K562 (cell line): ENCODE results near the gene RBMS1. TPM values are rescaled to one million over a fixed set of nuclear protein-coding genes. Genes with fewer than 3 reads are reported as not detected.

ENCODE experiments used
- ATAC-seq: fragments of 200-7000 bp; cut with Tn5 transposase; 3 replicates; pipeline ENCODE4 v1.9.1; 2020; ENCODE audit warnings: moderate library complexity
- BruUV-seq: library from RNA; stranded (reverse); fragments of 400-500 nt; replicated peaks from 2 replicates; lab custom pipeline; 2021; lab: Mats Ljungman, UMichigan
- CTCF ChIA-PET: fragments of 300-600 bp; formaldehyde crosslinking; extraction: SDS; loops from one replicate; lab custom pipeline; 2021; ENCODE audit warnings: low intra/inter-chr PET ratio; lab: Yijun Ruan, JAX
- POLR2A ChIA-PET: fragments of 300-600, 350-650 bp; sonication (Branson Sonifier 250); formaldehyde crosslinking; extraction: SDS; loops from one replicate; lab custom pipeline; 2021; ENCODE audit warnings: antibody characterized with exemption, inconsistent platforms; lab: Yijun Ruan, JAX
- DNase-seq, 4 experiments: peaks; one replicate each; pipeline versions ENCODE4 v3.0.0 to v3.0.0-alpha.2; 2011 to 2018; ENCODE audit warnings: low spot score in 3 of 4, mixed read lengths in 3 of 4; ENCODE audit errors: extremely low read depth in 1 of 4
- FAIRE-seq: peaks from 2 replicates; lab custom pipeline; 2011; peaks lifted over from hg19 to GRCh38; lab: Jason Lieb, UNC
- H2AFZ ChIP-seq: 2 replicates; pipeline ENCODE4 v1.6.0; 2011; ENCODE audit warnings: low read depth, low read length, control low read depth, inconsistent platforms
- H3K27ac ChIP-seq: fragments of 200-600 bp; 3 replicates; pipeline ENCODE4 v1.8.0; 2011; ENCODE audit warnings: low read depth, mild to moderate bottlenecking, control low read depth, inconsistent platforms, low read length, moderate library complexity, mixed read lengths; ENCODE audit errors: extremely low read depth
- H3K27me3 ChIP-seq, 2 experiments: fragments of 300-600 bp in 1 of 2; 2 replicates in 1 of 2; 3 replicates in 1 of 2; pipeline versions ENCODE4 v1.6.0 to v1.8.0; 2011; ENCODE audit warnings: inconsistent platforms in 2 of 2, low read length in 2 of 2, mild to moderate bottlenecking in 1 of 2, mixed read lengths in 1 of 2, moderate library complexity in 1 of 2; ENCODE audit not compliant: control insufficient read depth in 2 of 2, insufficient read depth in 2 of 2
- H3K36me3 ChIP-seq: fragments of 300-600 bp; 3 replicates; pipeline ENCODE4 v1.8.0; 2011; ENCODE audit warnings: mild to moderate bottlenecking, low read length, inconsistent platforms; ENCODE audit not compliant: control insufficient read depth, insufficient read depth
- H3K4me1 ChIP-seq, 2 experiments: fragments of 200-600 bp in 1 of 2; replicated peaks in 1 of 2; 2 replicates in 1 of 2; 3 replicates in 1 of 2; pipeline versions ENCODE4 v1.5.1 to v1.8.0; 2011; ENCODE audit warnings: inconsistent platforms in 2 of 2, low read length in 2 of 2, mild to moderate bottlenecking in 1 of 2, mixed read lengths in 1 of 2, moderate library complexity in 1 of 2; ENCODE audit not compliant: control insufficient read depth in 2 of 2, insufficient read depth in 2 of 2
- H3K4me2 ChIP-seq: 2 replicates; pipeline ENCODE4 v1.6.1; 2011; ENCODE audit warnings: low read length, control low read depth, inconsistent platforms, mixed read lengths; ENCODE audit not compliant: insufficient read depth
- H3K4me3 ChIP-seq: fragments of 200-600 bp; sonication (generic), shearing (Covaris generic); 2 replicates; pipeline ENCODE4 v1.5.1; 2016; ENCODE audit warnings: control low read depth, inconsistent platforms
- H3K79me2 ChIP-seq: fragments of 200-600 bp; 3 replicates; pipeline ENCODE4 v1.8.0; 2011; ENCODE audit warnings: low read length, inconsistent platforms; ENCODE audit not compliant: control insufficient read depth, insufficient read depth
- H3K9ac ChIP-seq, 2 experiments: 2 replicates each; pipeline versions ENCODE4 v1.6.0 to v1.6.1; 2011; ENCODE audit warnings: low read depth in 2 of 2, low read length in 2 of 2, control low read depth in 1 of 2, inconsistent platforms in 1 of 2, mild to moderate bottlenecking in 1 of 2, mixed read lengths in 1 of 2; ENCODE audit not compliant: insufficient read depth in 1 of 2
- H3K9me1 ChIP-seq: one replicate; pipeline ENCODE4 v1.6.0; 2011; ENCODE audit warnings: inconsistent platforms, mild to moderate bottlenecking, low read length, moderate library complexity; ENCODE audit not compliant: control insufficient read depth, insufficient read depth
- H3K9me3 ChIP-seq: replicated peaks from 2 replicates; pipeline ENCODE4 v1.5.1; 2011; ENCODE audit warnings: low read depth, low read length, inconsistent platforms; ENCODE audit not compliant: control insufficient read depth, insufficient read depth
- H4K20me1 ChIP-seq: replicated peaks from 2 replicates; pipeline ENCODE4 v1.6.1; 2011; ENCODE audit warnings: low read length, inconsistent platforms, mixed read lengths; ENCODE audit not compliant: control insufficient read depth, insufficient read depth
- BCL6 ChIP-seq: fragments of 250-450 bp; sonication (Bioruptor Pico); IDR thresholded peaks from 2 replicates; pipeline ENCODE4 v1.4.0; 2020
- CBFB ChIP-seq: sonication (generic); formaldehyde crosslinking; IDR thresholded peaks from 2 replicates; pipeline ENCODE4 v1.4.0; 2020; ENCODE audit warnings: mild to moderate bottlenecking, missing genetic modification reagents
- CBX2 ChIP-seq: fragments of 200-600 bp; sonication (generic); IDR thresholded peaks from one replicate; pipeline ENCODE4 v1.6.1; 2012; ENCODE audit warnings: mild to moderate bottlenecking, low read length, inconsistent platforms; ENCODE audit not compliant: insufficient read depth, poor library complexity, severe bottlenecking
- CC2D1A ChIP-seq: fragments of 450-650 bp; IDR thresholded peaks from 2 replicates; pipeline ENCODE4 v1.6.1; 2017; ENCODE audit warnings: mild to moderate bottlenecking
- FOXJ2 ChIP-seq: fragments of 200-800 bp; sonication (Bioruptor generic); IDR thresholded peaks from 2 replicates; pipeline ENCODE4 v1.6.1; 2016; ENCODE audit warnings: missing genetic modification characterization, missing compliant biosample characterization
- HDAC2 ChIP-seq: fragments of 450-650 bp; IDR thresholded peaks from 2 replicates; pipeline ENCODE4 v1.6.1; 2016; ENCODE audit warnings: mild to moderate bottlenecking
- NCOA6 ChIP-seq: fragments of 450-650 bp; IDR thresholded peaks from 2 replicates; pipeline ENCODE4 v1.6.1; 2017; ENCODE audit warnings: mild to moderate bottlenecking
- RBM25 ChIP-seq: fragments of 200-400 bp; formaldehyde crosslinking; IDR thresholded peaks from 2 replicates; pipeline ENCODE4 v1.6.1; 2018; ENCODE audit warnings: low read length, low read depth, moderate library complexity; ENCODE audit not compliant: severe bottlenecking
- SMAD4 ChIP-seq: fragments of 250-450 bp; sonication (Bioruptor Pico); conservative IDR thresholded peaks from 2 replicates; pipeline ENCODE4 v1.8.0; 2021; ENCODE audit warnings: inconsistent platforms, mild to moderate bottlenecking, moderate library complexity
- SREBF1 ChIP-seq: fragments of 150-350 bp; IDR thresholded peaks from 2 replicates; pipeline ENCODE4 v1.6.1; 2014; ENCODE audit warnings: antibody characterized with exemption, low read depth, low read length, borderline replicate concordance
- ZKSCAN8 ChIP-seq: fragments of 200-800 bp; sonication (Bioruptor generic); IDR thresholded peaks from 2 replicates; pipeline ENCODE4 v1.6.1; 2016; ENCODE audit warnings: missing genetic modification characterization, missing compliant biosample characterization
- ZNF445 ChIP-seq: fragments of 250-450 bp; sonication (Bioruptor Pico); IDR thresholded peaks from 2 replicates; pipeline ENCODE4 v1.4.0; 2020; ENCODE audit warnings: low read depth, mild to moderate bottlenecking, moderate library complexity
- ZNF79 ChIP-seq: fragments of 250-450 bp; sonication (Bioruptor Pico); IDR thresholded peaks from 2 replicates; pipeline ENCODE4 v1.4.0; 2020; ENCODE audit warnings: low read depth, mild to moderate bottlenecking, moderate library complexity
- ZNF830 ChIP-seq: fragments of 250-450 bp; sonication (Bioruptor Pico); IDR thresholded peaks from 2 replicates; pipeline ENCODE4 v1.5.0; 2021; ENCODE audit warnings: mild to moderate bottlenecking
- WGBS: fragments of 100-300 bp; shearing (Covaris generic); methylation state at CpG from one replicate; pipeline ENCODE4 v1.1.6; 2016; ENCODE audit warnings: low coverage, mixed read lengths; ENCODE audit not compliant: insufficient coverage; ENCODE audit errors: missing lambda C conversion rate; 5-methylcytosine and 5-hydroxymethylcytosine counted together
- in situ Hi-C: fragments of 300-500 bp; cut with MboI; formaldehyde crosslinking; loops from 4 replicates; pipeline ENCODE4 v1.15.0; 2018; ENCODE audit warnings: inconsistent platforms, mixed read lengths
- intact Hi-C: fragments of 100-400 bp; cut with micrococcal nuclease; formaldehyde crosslinking; loops from 2 replicates; pipeline ENCODE4 v1.14.2; 2022
- polyA plus RNA-seq, 8 experiments: library from polyadenylated mRNA; depleted of rRNA in 4 of 8; stranded (reverse) in 5 of 8; unstranded in 3 of 8; fragments of >200 nt; fragmentation: Nextera tagmentation in 2 of 8; fragmentation: Illumina TruSeq in 1 of 8; extraction: Ambion mirVana in 2 of 8; extraction: Trizol in 1 of 8; gene quantifications; 2 replicates each; pipeline versions ENCODE4 v1.2.1 to v1.2.3, GENCODE V29; 2011 to 2014; ENCODE audit warnings: inconsistent platforms in 1 of 8, missing spikeins in 1 of 8
- total RNA-seq, 7 experiments: library from RNA; depleted of rRNA in 6 of 7; stranded (reverse); fragments of >200 nt in 6 of 7; fragmentation: Illumina TruSeq in 2 of 7; extraction: Trizol in 2 of 7; gene quantifications; 2 replicates each; pipeline versions ENCODE4 v1.2.1 to v1.2.3, GENCODE V29; 2011 to 2021; ENCODE audit warnings: low replicate concordance in 1 of 7
- TF ChIP-seq, protein P1 (sequence below), 2 experiments: IDR thresholded peaks; 2 replicates each; pipeline ENCODE4 v1.6.1; 2012; ENCODE audit warnings: improper control_type of control experiment in 2 of 2, low read depth in 2 of 2, low read length in 2 of 2, borderline replicate concordance in 1 of 2
- TF ChIP-seq, protein P2 (sequence below): fragments of 450-650 bp; IDR thresholded peaks from one replicate; pipeline ENCODE4 v1.6.1; 2018; ENCODE audit warnings: mild to moderate bottlenecking, moderate library complexity; ENCODE audit not compliant: partially characterized antibody
- TF ChIP-seq, protein P3 (sequence below): sonication (generic); formaldehyde crosslinking; IDR thresholded peaks from 2 replicates; pipeline ENCODE4 v1.9.0; 2022; ENCODE audit warnings: mild to moderate bottlenecking, missing genetic modification reagents
- TF ChIP-seq, protein P4 (sequence below): IDR thresholded peaks from 2 replicates; pipeline ENCODE4 v1.6.1; 2012; ENCODE audit warnings: low read depth, low read length, improper control_type of control experiment, borderline replicate concordance

RBMS1 gene
- total and polyA plus RNA-seq, 9 of the 15 experiments (the other 6 are each of a cell fraction or from before 2014, with no cell fraction given) = 0.04 to 0.31 (median 0.09) TPM; not detected in 6

- BruUV-seq = no TSS peak
- DNase-seq = no peak
- no peak for ATAC-seq
- Histone ChIP-seq H3K4me1 (no peaks in the 10 kb centered on the region), H3K4me3 (no peak overlapping the region), H3K9me3 (no peaks in the 10 kb centered on the region), H3K36me3 (no peaks in the 10 kb centered on the region), H3K4me2 (no peak overlapping the region), H3K9ac (no peak overlapping the region), H3K9me1 (no peaks in the 10 kb centered on the region), H3K27me3 (no peaks in the 10 kb centered on the region), H3K79me2 (no peaks in the 10 kb centered on the region), H2AFZ (no peak overlapping the region), H3K27ac (no peak overlapping the region), H4K20me1 (no peaks in the 10 kb centered on the region)
- intact Hi-C loops (no loop called here), in situ Hi-C loops (no loop called here)
- ChIA-PET POLR2A (no interaction called here), CTCF (no interaction called here)
- WGBS = 0% methylated on average over 1 of the region's 1 CpG
- no peak for FAIRE-seq
- TF ChIP-seq, protein P1, sequence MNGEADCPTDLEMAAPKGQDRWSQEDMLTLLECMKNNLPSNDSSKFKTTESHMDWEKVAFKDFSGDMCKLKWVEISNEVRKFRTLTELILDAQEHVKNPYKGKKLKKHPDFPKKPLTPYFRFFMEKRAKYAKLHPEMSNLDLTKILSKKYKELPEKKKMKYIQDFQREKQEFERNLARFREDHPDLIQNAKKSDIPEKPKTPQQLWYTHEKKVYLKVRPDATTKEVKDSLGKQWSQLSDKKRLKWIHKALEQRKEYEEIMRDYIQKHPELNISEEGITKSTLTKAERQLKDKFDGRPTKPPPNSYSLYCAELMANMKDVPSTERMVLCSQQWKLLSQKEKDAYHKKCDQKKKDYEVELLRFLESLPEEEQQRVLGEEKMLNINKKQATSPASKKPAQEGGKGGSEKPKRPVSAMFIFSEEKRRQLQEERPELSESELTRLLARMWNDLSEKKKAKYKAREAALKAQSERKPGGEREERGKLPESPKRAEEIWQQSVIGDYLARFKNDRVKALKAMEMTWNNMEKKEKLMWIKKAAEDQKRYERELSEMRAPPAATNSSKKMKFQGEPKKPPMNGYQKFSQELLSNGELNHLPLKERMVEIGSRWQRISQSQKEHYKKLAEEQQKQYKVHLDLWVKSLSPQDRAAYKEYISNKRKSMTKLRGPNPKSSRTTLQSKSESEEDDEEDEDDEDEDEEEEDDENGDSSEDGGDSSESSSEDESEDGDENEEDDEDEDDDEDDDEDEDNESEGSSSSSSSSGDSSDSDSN (IDR thresholded peaks at IDR 0.05; ENCODE audit: borderline replicate concordance in 1 of 2, low read depth in 2 of 2, low read length in 2 of 2) = no peak
- TF ChIP-seq NCOA6 (no peak), RBM25 (no peak), CC2D1A (no peak), BCL6 (CRISPR knock-in tag) (no peak), HDAC2 (no peak), FOXJ2 (tag) (no peak), CBX2 (no peak), ZKSCAN8 (CRISPR knock-in tag) (no peak), ZNF79 (CRISPR knock-in tag) (no peak), SMAD4 (CRISPR knock-in tag) (no peak), CBFB (CRISPR knock-in tag) (no peak), SREBF1 (no peak), ZNF445 (CRISPR knock-in tag) (no peak), ZNF830 (CRISPR knock-in tag) (no peak)
- TF ChIP-seq, protein P2, sequence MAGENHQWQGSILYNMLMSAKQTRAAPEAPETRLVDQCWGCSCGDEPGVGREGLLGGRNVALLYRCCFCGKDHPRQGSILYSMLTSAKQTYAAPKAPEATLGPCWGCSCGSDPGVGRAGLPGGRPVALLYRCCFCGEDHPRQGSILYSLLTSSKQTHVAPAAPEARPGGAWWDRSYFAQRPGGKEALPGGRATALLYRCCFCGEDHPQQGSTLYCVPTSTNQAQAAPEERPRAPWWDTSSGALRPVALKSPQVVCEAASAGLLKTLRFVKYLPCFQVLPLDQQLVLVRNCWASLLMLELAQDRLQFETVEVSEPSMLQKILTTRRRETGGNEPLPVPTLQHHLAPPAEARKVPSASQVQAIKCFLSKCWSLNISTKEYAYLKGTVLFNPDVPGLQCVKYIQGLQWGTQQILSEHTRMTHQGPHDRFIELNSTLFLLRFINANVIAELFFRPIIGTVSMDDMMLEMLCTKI = no peak
- TF ChIP-seq, protein P3, sequence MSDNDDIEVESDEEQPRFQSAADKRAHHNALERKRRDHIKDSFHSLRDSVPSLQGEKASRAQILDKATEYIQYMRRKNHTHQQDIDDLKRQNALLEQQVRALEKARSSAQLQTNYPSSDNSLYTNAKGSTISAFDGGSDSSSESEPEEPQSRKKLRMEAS (CRISPR knock-in tag) = no peak
- TF ChIP-seq, protein P4, sequence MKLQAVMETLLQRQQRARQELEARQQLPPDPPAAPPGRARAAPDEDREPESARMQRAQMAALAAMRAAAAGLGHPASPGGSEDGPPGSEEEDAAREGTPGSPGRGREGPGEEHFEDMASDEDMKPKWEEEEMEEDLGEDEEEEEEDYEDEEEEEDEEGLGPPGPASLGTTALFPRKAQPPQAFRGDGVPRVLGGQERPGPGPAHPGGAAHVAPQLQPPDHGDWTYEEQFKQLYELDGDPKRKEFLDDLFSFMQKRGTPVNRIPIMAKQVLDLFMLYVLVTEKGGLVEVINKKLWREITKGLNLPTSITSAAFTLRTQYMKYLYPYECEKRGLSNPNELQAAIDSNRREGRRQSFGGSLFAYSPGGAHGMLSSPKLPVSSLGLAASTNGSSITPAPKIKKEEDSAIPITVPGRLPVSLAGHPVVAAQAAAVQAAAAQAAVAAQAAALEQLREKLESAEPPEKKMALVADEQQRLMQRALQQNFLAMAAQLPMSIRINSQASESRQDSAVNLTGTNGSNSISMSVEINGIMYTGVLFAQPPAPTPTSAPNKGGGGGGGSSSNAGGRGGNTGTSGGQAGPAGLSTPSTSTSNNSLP = no peak
Observed at GRCh38 chr2:160255408-160255807, 238.2 kb downstream of the RBMS1 start.
